ENCODE data around the gene TSPAN19.

TSPAN19 gene

DNA sequence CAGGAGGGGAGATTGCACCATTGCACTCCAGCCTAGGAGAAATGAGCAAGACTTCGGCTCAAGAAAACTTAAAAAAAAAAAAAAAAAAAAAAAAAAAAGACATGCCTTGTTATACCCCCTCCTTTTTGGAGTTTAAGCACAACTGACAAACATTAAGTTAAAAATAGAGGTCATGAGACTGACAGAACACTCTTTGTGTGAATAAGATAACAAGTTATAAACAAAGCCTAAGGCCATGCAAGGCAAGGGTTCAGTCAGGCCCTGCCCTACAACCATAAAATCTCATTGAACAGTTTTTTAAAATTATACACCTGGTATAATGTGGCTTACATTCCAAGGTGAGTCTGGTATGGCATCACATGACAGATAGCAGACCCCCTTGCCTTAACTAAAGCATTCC, 39.3 kb downstream of the TSPAN19 start:
- no peak overlapping the region for H3K4me3 ChIP-seq (ENCODE audit: low read depth, low read length)
- H3K36me3 ChIP-seq (ENCODE audit: control insufficient read depth, insufficient read depth, low read length), result no peaks in the 10 kb centered on the region
- H3K27me3 ChIP-seq (ENCODE audit: control insufficient read depth, insufficient read depth, low read length), result no peaks in the 10 kb centered on the region
- no peaks in the 10 kb centered on the region for H3K9me3 ChIP-seq (ENCODE audit: control insufficient read depth, insufficient read depth, low read length)
- no peaks in the 10 kb centered on the region for H3K4me1 ChIP-seq (ENCODE audit: control insufficient read depth, insufficient read depth, low read length)
- no peak overlapping the region for H3K9ac ChIP-seq (ENCODE audit: low read depth, low read length)

- Histone ChIP-seq H3K9me3 (ENCODE audit: control insufficient read depth, insufficient read depth, low read length) (no peaks in the 10 kb centered on the region), H3K4me3 (ENCODE audit: low read depth, low read length) (no peak overlapping the region), H3K27me3 (ENCODE audit: control insufficient read depth, insufficient read depth, low read length) (no peaks in the 10 kb centered on the region), H3K4me1 (ENCODE audit: control insufficient read depth, insufficient read depth, low read length) (no peaks in the 10 kb centered on the region), H3K9ac (ENCODE audit: low read depth, low read length) (no peak overlapping the region), H3K36me3 (ENCODE audit: control insufficient read depth, insufficient read depth, low read length) (no peaks in the 10 kb centered on the region)
Measured at GRCh38 chr12:84995641-84996040, 40.4 kb downstream of the TSPAN19 start.

GRCh38 chr12:84994426-84994825, 41.7 kb downstream of the TSPAN19 start:
- no peak overlapping the region for H3K9ac ChIP-seq (ENCODE audit: low read depth, low read length)
- H3K4me3 ChIP-seq (ENCODE audit: low read depth, low read length), result no peak overlapping the region
- H3K36me3 ChIP-seq (ENCODE audit: control insufficient read depth, insufficient read depth, low read length), result no peaks in the 10 kb centered on the region
- H3K4me1 ChIP-seq (ENCODE audit: control insufficient read depth, insufficient read depth, low read length), result no peaks in the 10 kb centered on the region
- H3K27me3 ChIP-seq (ENCODE audit: control insufficient read depth, insufficient read depth, low read length), result no peaks in the 10 kb centered on the region
- H3K9me3 ChIP-seq (ENCODE audit: control insufficient read depth, insufficient read depth, low read length), result no peaks in the 10 kb centered on the region

DNA sequence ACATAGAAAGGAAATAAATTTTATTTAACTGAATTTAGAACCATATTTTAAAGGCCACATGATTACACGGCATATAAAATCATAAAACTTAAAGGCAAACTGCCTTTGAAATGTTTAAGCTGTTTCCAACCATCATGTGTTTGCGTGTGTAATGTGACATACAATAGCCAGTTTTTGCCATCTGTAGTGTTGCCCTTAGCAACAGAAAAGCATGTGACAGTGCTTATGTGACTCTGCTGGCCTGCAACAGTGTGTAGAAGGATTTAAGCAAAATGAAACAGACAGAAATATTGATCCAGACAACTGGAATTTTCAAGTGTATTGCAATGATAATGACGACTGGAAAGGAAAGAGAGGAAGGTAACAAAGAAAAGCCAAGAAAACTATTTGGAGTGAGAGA, 49.5 kb downstream of the TSPAN19 start:
- H3K9me3 ChIP-seq (ENCODE audit: control insufficient read depth, insufficient read depth, low read length), result no peaks in the 10 kb centered on the region

GRCh38 chr12:84986117-84986516, 50.0 kb downstream of the TSPAN19 start:
- peaks cover 4% of the 10 kb centered on the region for H3K4me1 ChIP-seq (ENCODE audit: control insufficient read depth, insufficient read depth, low read length)

More for the DNA sequence above, 49.5 kb downstream of the TSPAN19 start:
- Histone ChIP-seq H3K4me1 (ENCODE audit: control insufficient read depth, insufficient read depth, low read length) (peaks cover 4% of the 10 kb centered on the region), H3K4me3 (ENCODE audit: low read depth, low read length) (no peak overlapping the region), H3K27me3 (ENCODE audit: control insufficient read depth, insufficient read depth, low read length) (no peaks in the 10 kb centered on the region), H3K36me3 (ENCODE audit: control insufficient read depth, insufficient read depth, low read length) (no peaks in the 10 kb centered on the region), H3K9ac (ENCODE audit: low read depth, low read length) (no peak overlapping the region)

DNA sequence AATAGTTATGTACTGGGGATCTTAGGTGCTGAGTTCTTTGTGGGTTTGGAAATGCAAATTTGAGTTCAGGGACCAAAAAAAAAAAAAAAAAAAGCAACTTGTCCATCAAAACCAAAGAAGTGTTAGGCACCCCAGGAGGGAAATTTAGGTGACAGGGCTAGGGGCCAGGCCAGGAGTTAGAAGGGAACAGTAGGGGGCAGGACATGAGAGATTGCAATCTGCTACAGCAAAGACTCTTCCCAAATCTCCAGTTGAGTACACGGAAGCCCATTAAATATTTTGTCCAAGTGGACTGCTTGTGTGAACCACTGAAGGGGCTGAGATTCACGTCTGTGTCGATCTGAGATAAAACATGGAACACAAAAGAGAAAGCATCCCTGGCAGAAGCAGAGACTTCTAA, 52.8 kb downstream of the TSPAN19 start:
- no peaks in the 10 kb centered on the region for H3K27me3 ChIP-seq (ENCODE audit: control insufficient read depth, insufficient read depth, low read length)
- no peak overlapping the region for H3K9ac ChIP-seq (ENCODE audit: low read depth, low read length)
- no peak overlapping the region for H3K4me3 ChIP-seq (ENCODE audit: low read depth, low read length)
- no peaks in the 10 kb centered on the region for H3K9me3 ChIP-seq (ENCODE audit: control insufficient read depth, insufficient read depth, low read length)
- no peaks in the 10 kb centered on the region for H3K36me3 ChIP-seq (ENCODE audit: control insufficient read depth, insufficient read depth, low read length)
- H3K4me1 ChIP-seq (ENCODE audit: control insufficient read depth, insufficient read depth, low read length), result peaks cover 4% of the 10 kb centered on the region

More at GRCh38 chr12:84986117-84986516, 50.0 kb downstream of the TSPAN19 start:
- no peaks in the 10 kb centered on the region for H3K36me3 ChIP-seq (ENCODE audit: control insufficient read depth, insufficient read depth, low read length)
- no peak overlapping the region for H3K9ac ChIP-seq (ENCODE audit: low read depth, low read length)
- H3K9me3 ChIP-seq (ENCODE audit: control insufficient read depth, insufficient read depth, low read length), result no peaks in the 10 kb centered on the region
- H3K27me3 ChIP-seq (ENCODE audit: control insufficient read depth, insufficient read depth, low read length), result no peaks in the 10 kb centered on the region
- H3K4me3 ChIP-seq (ENCODE audit: low read depth, low read length), result no peak overlapping the region

GRCh38 chr12:84982888-84983287, 53.2 kb downstream of the TSPAN19 start:
- Histone ChIP-seq H3K4me1 (ENCODE audit: control insufficient read depth, insufficient read depth, low read length) (peaks cover 4% of the 10 kb centered on the region), H3K9ac (ENCODE audit: low read depth, low read length) (no peak overlapping the region), H3K36me3 (ENCODE audit: control insufficient read depth, insufficient read depth, low read length) (no peaks in the 10 kb centered on the region), H3K27me3 (ENCODE audit: control insufficient read depth, insufficient read depth, low read length) (no peaks in the 10 kb centered on the region), H3K9me3 (ENCODE audit: control insufficient read depth, insufficient read depth, low read length) (no peaks in the 10 kb centered on the region), H3K4me3 (ENCODE audit: low read depth, low read length) (no peak overlapping the region)

GRCh38 chr12:84978921-84979320, 57.2 kb downstream of the TSPAN19 start:
- Histone ChIP-seq H3K36me3 (ENCODE audit: control insufficient read depth, insufficient read depth, low read length) (no peaks in the 10 kb centered on the region), H3K9ac (ENCODE audit: low read depth, low read length) (no peak overlapping the region), H3K4me3 (ENCODE audit: low read depth, low read length) (no peak overlapping the region), H3K9me3 (ENCODE audit: control insufficient read depth, insufficient read depth, low read length) (no peaks in the 10 kb centered on the region), H3K4me1 (ENCODE audit: control insufficient read depth, insufficient read depth, low read length) (peaks cover 4% of the 10 kb centered on the region), H3K27me3 (ENCODE audit: control insufficient read depth, insufficient read depth, low read length) (no peaks in the 10 kb centered on the region)

- H3K9me3 ChIP-seq (ENCODE audit: control insufficient read depth, insufficient read depth, low read length), result no peaks in the 10 kb centered on the region
- H3K27me3 ChIP-seq (ENCODE audit: control insufficient read depth, insufficient read depth, low read length), result no peaks in the 10 kb centered on the region
- H3K36me3 ChIP-seq (ENCODE audit: control insufficient read depth, insufficient read depth, low read length), result no peaks in the 10 kb centered on the region
- no peak overlapping the region for H3K4me3 ChIP-seq (ENCODE audit: low read depth, low read length)
- H3K9ac ChIP-seq (ENCODE audit: low read depth, low read length), result no peak overlapping the region
- no peaks in the 10 kb centered on the region for H3K4me1 ChIP-seq (ENCODE audit: control insufficient read depth, insufficient read depth, low read length)
Measured at GRCh38 chr12:84976133-84976532, 59.9 kb downstream of the TSPAN19 start.

DNA sequence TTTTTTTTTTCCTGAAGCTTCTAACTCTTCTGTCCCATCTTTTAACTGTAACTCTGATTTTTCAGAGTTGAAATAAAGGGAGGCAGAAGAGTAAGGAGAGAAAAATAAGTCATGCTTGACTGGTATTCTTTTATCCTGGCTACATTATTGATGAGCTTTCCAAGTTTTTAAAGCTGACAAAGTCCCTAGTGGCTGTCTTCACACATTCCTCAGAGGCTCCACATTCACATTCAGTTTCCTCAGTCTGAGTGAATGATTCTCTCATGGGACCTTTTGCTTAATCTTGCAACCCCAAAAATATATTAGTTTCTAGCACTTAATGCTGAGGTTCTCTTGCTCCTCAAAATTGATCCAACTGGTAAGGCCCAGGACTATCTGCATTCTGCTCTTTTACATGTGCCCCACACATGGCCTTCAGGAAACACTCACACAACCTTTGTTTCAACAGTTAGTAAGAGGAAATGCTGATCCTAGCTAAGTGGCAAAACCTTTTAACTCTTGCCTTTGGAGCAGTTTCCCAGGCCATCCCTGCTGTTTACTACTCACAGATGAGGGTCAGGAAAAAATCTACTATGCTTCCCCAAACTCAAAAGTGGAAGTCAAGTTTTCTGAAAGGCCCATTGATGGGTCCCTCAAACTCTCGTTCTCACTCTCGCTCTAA, 61.8 kb downstream of the TSPAN19 start:
- Histone ChIP-seq H3K4me3 (ENCODE audit: low read depth, low read length) (no peak overlapping the region), H3K36me3 (ENCODE audit: control insufficient read depth, insufficient read depth, low read length) (no peaks in the 10 kb centered on the region)

GRCh38 chr12:84973026-84973425, 63.1 kb downstream of the TSPAN19 start:
- H3K9ac ChIP-seq (ENCODE audit: low read depth, low read length), result no peak overlapping the region
- H3K27me3 ChIP-seq (ENCODE audit: control insufficient read depth, insufficient read depth, low read length), result no peaks in the 10 kb centered on the region

More for the DNA sequence above, 61.8 kb downstream of the TSPAN19 start:
- no peak overlapping the region for H3K9ac ChIP-seq (ENCODE audit: low read depth, low read length)
- H3K4me1 ChIP-seq (ENCODE audit: control insufficient read depth, insufficient read depth, low read length), result no peaks in the 10 kb centered on the region
- no peaks in the 10 kb centered on the region for H3K9me3 ChIP-seq (ENCODE audit: control insufficient read depth, insufficient read depth, low read length)
- no peaks in the 10 kb centered on the region for H3K27me3 ChIP-seq (ENCODE audit: control insufficient read depth, insufficient read depth, low read length)

DNA sequence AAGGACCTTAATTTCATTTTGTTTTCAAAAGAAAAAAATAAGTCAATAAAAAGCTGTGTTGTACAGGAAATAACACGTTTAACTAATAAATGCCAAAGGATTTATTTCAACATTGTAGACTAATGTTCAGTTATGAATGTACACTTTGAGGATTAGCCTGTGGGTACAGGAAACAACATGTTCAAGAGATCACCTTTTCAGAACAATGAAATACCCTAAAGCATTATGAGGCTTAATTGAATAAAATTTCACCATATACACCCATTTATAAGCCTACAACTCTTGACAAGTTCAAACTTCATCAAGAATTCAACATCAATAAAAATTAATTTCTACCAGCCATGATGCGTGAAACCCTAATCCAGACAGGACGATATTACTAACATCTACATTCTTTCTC, 66.9 kb downstream of the TSPAN19 start:
- Histone ChIP-seq H3K27me3 (ENCODE audit: control insufficient read depth, insufficient read depth, low read length) (no peaks in the 10 kb centered on the region), H3K4me3 (ENCODE audit: low read depth, low read length) (no peak overlapping the region), H3K9ac (ENCODE audit: low read depth, low read length) (no peak overlapping the region), H3K4me1 (ENCODE audit: control insufficient read depth, insufficient read depth, low read length) (no peaks in the 10 kb centered on the region), H3K36me3 (ENCODE audit: control insufficient read depth, insufficient read depth, low read length) (no peaks in the 10 kb centered on the region), H3K9me3 (ENCODE audit: control insufficient read depth, insufficient read depth, low read length) (no peaks in the 10 kb centered on the region)

More at GRCh38 chr12:84973026-84973425, 63.1 kb downstream of the TSPAN19 start:
- no peak overlapping the region for H3K4me3 ChIP-seq (ENCODE audit: low read depth, low read length)
- H3K36me3 ChIP-seq (ENCODE audit: control insufficient read depth, insufficient read depth, low read length), result no peaks in the 10 kb centered on the region
- H3K4me1 ChIP-seq (ENCODE audit: control insufficient read depth, insufficient read depth, low read length), result no peaks in the 10 kb centered on the region
- H3K9me3 ChIP-seq (ENCODE audit: control insufficient read depth, insufficient read depth, low read length), result no peaks in the 10 kb centered on the region
